ENCODE results near the gene ARHGAP21. TPM values are rescaled to one million over a fixed set of nuclear protein-coding genes. Genes with fewer than 3 reads are reported as not detected.

ARHGAP21 gene
- total and polyA plus RNA-seq, 9 of the 15 experiments (the other 6 are each of a cell fraction or from before 2014, with no cell fraction given): 13.6 to 145 (median 60.8) TPM

GRCh38 chr10:24695452-24695851 lies 28.2 kb downstream of the ARHGAP21 start:
- intact Hi-C loops (cut with micrococcal nuclease) (no loop called here), in situ Hi-C loops (cut with MboI) (no loop called here)
- Histone ChIP-seq H3K27me3 (ENCODE audit: control insufficient read depth in 2 of 2, insufficient read depth in 2 of 2, low read length in 2 of 2) (no peaks in the 10 kb centered on the region), H3K4me1 (replicated peaks in 1 of 2; ENCODE audit: control insufficient read depth in 2 of 2, insufficient read depth in 2 of 2, low read length in 2 of 2) (no peaks in the 10 kb centered on the region; a peak in 2 of 5 replicates), H3K36me3 (ENCODE audit: control insufficient read depth, insufficient read depth, low read length) (peaks cover 14% of the 10 kb centered on the region; the same call in 2 of the 3 replicates), H3K9me3 (replicated peaks; ENCODE audit: control insufficient read depth, insufficient read depth, low read depth, low read length) (no peaks in the 10 kb centered on the region), H3K9ac (ENCODE audit: insufficient read depth in 1 of 2, low read depth in 2 of 2, low read length in 2 of 2) (no peak overlapping the region), H4K20me1 (replicated peaks; ENCODE audit: control insufficient read depth, insufficient read depth, low read length) (no peaks in the 10 kb centered on the region; the same call in 1 of the 2 replicates), H3K4me2 (ENCODE audit: insufficient read depth, low read length) (no peak overlapping the region), H3K4me3 (no peak overlapping the region), H3K79me2 (ENCODE audit: control insufficient read depth, insufficient read depth, low read length) (peaks cover 87% of the 10 kb centered on the region), H3K9me1 (ENCODE audit: control insufficient read depth, insufficient read depth, low read length) (no peaks in the 10 kb centered on the region), H3K27ac (ENCODE audit: extremely low read depth, low read depth, low read length) (no peak overlapping the region), H2AFZ (ENCODE audit: low read depth, low read length) (no peak overlapping the region)
- FAIRE-seq: no peak
- 92% methylated on average over 2 of the region's 3 CpGs for WGBS (ENCODE audit: insufficient coverage, low coverage, missing lambda C conversion rate)
- CTCF ChIA-PET (ENCODE audit: low intra/inter-chr PET ratio): no interaction called here
- POLR2A ChIA-PET: interaction anchor here (0.8 to 2.4 kb wide), 3 partner anchors 10 to 11 kb away, joined by 3 to 9 read pairs (median 8); no protein-coding TSS in a partner anchor
- BruUV-seq (replicated peaks): no TSS peak
- no peak for DNase-seq (ENCODE audit: extremely low read depth in 1 of 4, low spot score in 3 of 4)
- ATAC-seq: no peak
- TF ChIP-seq, protein P1, sequence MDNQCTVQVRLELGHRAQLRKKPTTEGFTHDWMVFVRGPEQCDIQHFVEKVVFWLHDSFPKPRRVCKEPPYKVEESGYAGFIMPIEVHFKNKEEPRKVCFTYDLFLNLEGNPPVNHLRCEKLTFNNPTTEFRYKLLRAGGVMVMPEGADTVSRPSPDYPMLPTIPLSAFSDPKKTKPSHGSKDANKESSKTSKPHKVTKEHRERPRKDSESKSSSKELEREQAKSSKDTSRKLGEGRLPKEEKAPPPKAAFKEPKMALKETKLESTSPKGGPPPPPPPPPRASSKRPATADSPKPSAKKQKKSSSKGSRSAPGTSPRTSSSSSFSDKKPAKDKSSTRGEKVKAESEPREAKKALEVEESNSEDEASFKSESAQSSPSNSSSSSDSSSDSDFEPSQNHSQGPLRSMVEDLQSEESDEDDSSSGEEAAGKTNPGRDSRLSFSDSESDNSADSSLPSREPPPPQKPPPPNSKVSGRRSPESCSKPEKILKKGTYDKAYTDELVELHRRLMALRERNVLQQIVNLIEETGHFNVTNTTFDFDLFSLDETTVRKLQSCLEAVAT (IDR thresholded peaks at IDR 0.05): no peak
- TF ChIP-seq USF2 (CRISPR knock-in tag; IDR thresholded peaks at IDR 0.05): no peak
- TF ChIP-seq HDAC8 (tag; IDR thresholded peaks at IDR 0.05): no peak
- TF ChIP-seq GATA2 (CRISPR knock-in tag; IDR thresholded peaks at IDR 0.05): no peak
- no peak for TF ChIP-seq ZSCAN32 (CRISPR knock-in tag; IDR thresholded peaks at IDR 0.05)
- no peak for TF ChIP-seq AFF4 (CRISPR knock-in tag; IDR thresholded peaks at IDR 0.05)
- TF ChIP-seq ZBTB5 (IDR thresholded peaks at IDR 0.05): no peak
- no peak for TF ChIP-seq ZNF699 (CRISPR knock-in tag; IDR thresholded peaks at IDR 0.05; ENCODE audit: insufficient replicate concordance)
- TF ChIP-seq RBM15 (IDR thresholded peaks at IDR 0.05; ENCODE audit: insufficient read depth, low read length): no peak
- no peak for TF ChIP-seq ATF7 (IDR thresholded peaks at IDR 0.05)
- TF ChIP-seq MITF (IDR thresholded peaks at IDR 0.05): no peak
- TF ChIP-seq POU5F1 (IDR thresholded peaks at IDR 0.05; ENCODE audit: borderline replicate concordance, low read depth, low read length, partially characterized antibody): no peak
- no peak for TF ChIP-seq TAL1 (IDR thresholded peaks at IDR 0.05)
